Measurements from ENCODE around the gene ZNF524. TPM values are rescaled to one million over a fixed set of nuclear protein-coding genes. Genes with fewer than 3 reads are reported as not detected.
A peak's percentile ranks its signal among the peaks of the same experiment; 100 is the strongest.

The ZNF524 gene
- total RNA-seq, 1 experiment from 2014 or later, result 11.1 TPM

DNA sequence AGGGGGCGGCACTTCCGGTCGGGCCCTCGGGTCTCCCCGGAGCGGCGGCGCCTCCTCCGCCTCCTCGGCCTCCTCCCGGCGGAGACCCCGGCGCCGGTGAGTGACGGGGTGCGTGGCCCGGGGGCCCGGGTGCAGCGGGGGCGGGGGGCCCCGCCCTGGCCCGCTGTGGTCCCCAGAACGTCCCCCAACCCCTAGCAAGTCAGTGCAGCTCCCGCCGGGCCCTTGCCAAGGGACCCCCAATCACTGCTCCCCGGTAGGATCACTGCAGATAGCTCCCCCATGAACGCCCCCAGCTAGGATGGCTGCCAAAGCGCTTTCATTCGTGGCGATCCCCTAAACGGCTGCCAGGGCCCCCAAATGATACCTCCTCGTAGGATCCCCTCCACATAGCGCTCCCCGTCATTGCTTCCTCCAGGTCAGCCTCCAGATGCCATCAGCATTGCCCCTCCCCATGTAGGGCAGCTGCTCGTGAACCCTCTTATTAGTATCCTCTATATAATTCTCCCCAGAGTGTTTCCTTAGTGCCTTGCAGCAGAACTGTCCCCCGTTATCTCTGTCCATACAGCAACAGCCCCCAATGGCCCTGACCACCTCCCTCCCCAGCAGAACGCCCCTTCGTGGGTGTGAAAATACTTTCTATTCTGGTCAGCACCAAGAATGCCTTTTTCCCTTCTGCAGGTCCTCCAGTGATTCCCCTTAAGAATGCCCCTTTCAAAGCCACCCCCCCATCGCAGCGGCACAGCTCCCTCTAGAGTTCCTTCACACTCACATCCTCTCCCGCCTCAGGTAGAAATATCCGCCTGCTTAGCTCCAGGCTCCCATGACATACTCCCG, 5.8 kb downstream of the ZNF524 start, which contains the start of gene ZNF865:
TSS of gene ZNF865 (plus strand) at position 11 of the 834 bp plus-strand sequence. CDS start 7,972 bp downstream, outside the sequence.
- CTCF ChIA-PET, result interaction anchor here (0.5 to 3.0 kb wide), 18 partner anchors 18 to 640 kb away, joined by 3 to 30 read pairs (median 6); partner anchors contain the start of genes ISOC2, UBE2S and ZNF784
- BruUV-seq (replicated peaks), result no TSS peak
- Mint-ChIP-seq H3K4me1 (ENCODE audit: low read depth, unreplicated experiment) (peaks cover 12% of the 10 kb centered on the region), H3K9me3 (ENCODE audit: unreplicated experiment) (no peaks in the 10 kb centered on the region), H3K36me3 (ENCODE audit: insufficient read depth, unreplicated experiment) (peaks cover 37% of the 10 kb centered on the region), H3K27me3 (ENCODE audit: insufficient read depth, unreplicated experiment) (no peaks in the 10 kb centered on the region), H3K4me3 (ENCODE audit: unreplicated experiment) (peak within 1 kb of the TSS; percentile 86), H3K27ac (ENCODE audit: unreplicated experiment) (peak within 1 kb of the TSS; percentile 88)
- peak within 1 kb of the TSS; percentile 87 for H3K4me3 ChIP-seq (ENCODE audit: low read depth, low read length)
- TF ChIP-seq, protein P1, sequence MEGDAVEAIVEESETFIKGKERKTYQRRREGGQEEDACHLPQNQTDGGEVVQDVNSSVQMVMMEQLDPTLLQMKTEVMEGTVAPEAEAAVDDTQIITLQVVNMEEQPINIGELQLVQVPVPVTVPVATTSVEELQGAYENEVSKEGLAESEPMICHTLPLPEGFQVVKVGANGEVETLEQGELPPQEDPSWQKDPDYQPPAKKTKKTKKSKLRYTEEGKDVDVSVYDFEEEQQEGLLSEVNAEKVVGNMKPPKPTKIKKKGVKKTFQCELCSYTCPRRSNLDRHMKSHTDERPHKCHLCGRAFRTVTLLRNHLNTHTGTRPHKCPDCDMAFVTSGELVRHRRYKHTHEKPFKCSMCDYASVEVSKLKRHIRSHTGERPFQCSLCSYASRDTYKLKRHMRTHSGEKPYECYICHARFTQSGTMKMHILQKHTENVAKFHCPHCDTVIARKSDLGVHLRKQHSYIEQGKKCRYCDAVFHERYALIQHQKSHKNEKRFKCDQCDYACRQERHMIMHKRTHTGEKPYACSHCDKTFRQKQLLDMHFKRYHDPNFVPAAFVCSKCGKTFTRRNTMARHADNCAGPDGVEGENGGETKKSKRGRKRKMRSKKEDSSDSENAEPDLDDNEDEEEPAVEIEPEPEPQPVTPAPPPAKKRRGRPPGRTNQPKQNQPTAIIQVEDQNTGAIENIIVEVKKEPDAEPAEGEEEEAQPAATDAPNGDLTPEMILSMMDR (IDR thresholded peaks at IDR 0.05; ENCODE audit: insufficient read depth in 1 of 2, low read depth in 1 of 2, low read length in 1 of 2, severe bottlenecking in 1 of 2, unreplicated experiment in 1 of 2), result peak; percentile 85 to 93
- H3K4me1 ChIP-seq, result peaks cover 6% of the 10 kb centered on the region; the same call in 1 of the 2 replicates
- no peaks in the 10 kb centered on the region for H3K9me3 ChIP-seq
- no peaks in the 10 kb centered on the region for H3K36me3 ChIP-seq (ENCODE audit: control insufficient read depth, insufficient read depth, low read length)
- DNase-seq, result peak; percentile 85 to 87
- POLR2A ChIA-PET, result interaction anchor here (0.5 to 2.8 kb wide), 12 partner anchors 19 to 267 kb away, joined by 3 to 22 read pairs (median 4); partner anchors contain the start of genes ZNF628 and ZNF784
- H3K27me3 ChIP-seq (replicated peaks; ENCODE audit: control insufficient read depth, insufficient read depth, low read length), result no peaks in the 10 kb centered on the region
- intact Hi-C loops (cut with micrococcal nuclease; ENCODE audit: unreplicated experiment), result loop anchor here (1.0 kb wide), 5 partner anchors 18 to 89 kb away; partner anchors contain the start of gene ZNF784

DNA sequence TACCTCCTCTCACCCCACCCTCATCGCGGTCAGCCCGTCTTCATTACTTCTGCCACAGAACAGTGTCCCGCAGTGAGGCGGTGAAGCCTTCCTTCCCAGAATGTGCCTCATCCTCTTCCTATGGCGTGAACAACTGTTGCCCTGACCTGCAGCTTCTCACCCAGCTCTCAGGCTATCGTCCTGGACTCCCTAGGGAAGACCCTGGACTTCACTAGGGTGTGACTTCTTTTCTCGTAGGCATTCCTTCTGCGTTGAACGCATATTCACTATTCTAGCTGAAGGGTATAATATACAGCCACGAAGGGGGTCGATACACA, 6.3 kb downstream of the ZNF524 start:
- Histone ChIP-seq H3K4me3 (ENCODE audit: low read depth, low read length) (peak overlapping the region; percentile 87), H3K4me1 (peaks cover 6% of the 10 kb centered on the region; the same call in 1 of the 2 replicates), H3K36me3 (ENCODE audit: control insufficient read depth, insufficient read depth, low read length) (no peaks in the 10 kb centered on the region), H3K27me3 (replicated peaks; ENCODE audit: control insufficient read depth, insufficient read depth, low read length) (no peaks in the 10 kb centered on the region), H3K9me3 (no peaks in the 10 kb centered on the region)
- TF ChIP-seq, protein P1 (IDR thresholded peaks at IDR 0.05; ENCODE audit: insufficient read depth in 1 of 2, low read depth in 1 of 2, low read length in 1 of 2, severe bottlenecking in 1 of 2, unreplicated experiment in 1 of 2), result no peak
- BruUV-seq (replicated peaks), result no TSS peak
- peaks cover 32% of the 10 kb centered on the region for H3K36me3 Mint-ChIP-seq (ENCODE audit: insufficient read depth, unreplicated experiment)
- no peaks in the 10 kb centered on the region for H3K27me3 Mint-ChIP-seq (ENCODE audit: insufficient read depth, unreplicated experiment)
- ChIA-PET CTCF (interaction anchor here (0.6 to 3.0 kb wide), 17 partner anchors 18 to 641 kb away, joined by 3 to 30 read pairs (median 5); partner anchors contain the start of genes ISOC2 and ZNF784), POLR2A (interaction anchor here (0.5 to 2.8 kb wide), 6 partner anchors 18 to 130 kb away, joined by 4 to 22 read pairs (median 6); partner anchors contain the start of genes ZNF628 and ZNF784)
- H3K9me3 Mint-ChIP-seq (ENCODE audit: unreplicated experiment), result no peaks in the 10 kb centered on the region
- intact Hi-C loops (cut with micrococcal nuclease; ENCODE audit: unreplicated experiment), result loop anchor here (1.0 kb wide), 3 partner anchors 18 to 89 kb away; partner anchors contain the start of gene ZNF784
- H3K27ac Mint-ChIP-seq (ENCODE audit: unreplicated experiment), result peak overlapping the region; percentile 88
- H3K4me1 Mint-ChIP-seq (ENCODE audit: low read depth, unreplicated experiment), result peaks cover 12% of the 10 kb centered on the region
- H3K4me3 Mint-ChIP-seq (ENCODE audit: unreplicated experiment), result peak overlapping the region; percentile 86
- no peak for DNase-seq

DNA sequence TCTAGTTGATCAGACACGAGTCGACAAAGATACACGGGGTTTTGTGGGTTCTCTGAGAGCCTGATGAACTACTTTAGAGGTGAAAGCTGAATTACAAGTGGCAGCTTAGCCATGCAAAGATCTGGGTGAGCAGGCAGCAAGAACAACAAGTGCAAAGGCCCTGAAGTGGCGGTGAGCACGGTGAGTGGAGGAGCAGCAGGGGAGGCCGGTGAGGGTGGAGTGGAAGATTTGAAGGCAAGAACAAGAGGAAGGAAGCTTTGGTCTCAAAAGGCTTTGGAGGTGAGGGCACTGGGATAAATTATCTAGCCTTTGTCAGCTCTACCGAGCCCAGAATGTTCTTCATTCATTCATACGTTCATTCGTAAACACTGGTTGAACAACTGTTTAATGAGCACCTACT, 6.7 kb downstream of the ZNF524 start:
- Mint-ChIP-seq H3K27ac (ENCODE audit: unreplicated experiment) (peak overlapping the region; percentile 88), H3K36me3 (ENCODE audit: insufficient read depth, unreplicated experiment) (peaks cover 32% of the 10 kb centered on the region)
- intact Hi-C loops (cut with micrococcal nuclease; ENCODE audit: unreplicated experiment), result loop anchor here (1.0 kb wide), 3 partner anchors 17 to 90 kb away; partner anchors contain the start of gene ZNF784

More for the DNA sequence above, 6.7 kb downstream of the ZNF524 start:
- Mint-ChIP-seq H3K4me1 (ENCODE audit: low read depth, unreplicated experiment) (peaks cover 12% of the 10 kb centered on the region), H3K4me3 (ENCODE audit: unreplicated experiment) (peak overlapping the region; percentile 86), H3K27me3 (ENCODE audit: insufficient read depth, unreplicated experiment) (no peaks in the 10 kb centered on the region), H3K9me3 (ENCODE audit: unreplicated experiment) (no peaks in the 10 kb centered on the region)
- DNase-seq, result no peak
- POLR2A ChIA-PET, result interaction anchor here (0.7 to 2.8 kb wide), 4 partner anchors 18 to 93 kb away, joined by 4 to 22 read pairs (median 12); partner anchors contain the start of gene ZNF784
- Histone ChIP-seq H3K9me3 (no peaks in the 10 kb centered on the region), H3K4me1 (peaks cover 6% of the 10 kb centered on the region; the same call in 1 of the 2 replicates), H3K27me3 (replicated peaks; ENCODE audit: control insufficient read depth, insufficient read depth, low read length) (no peaks in the 10 kb centered on the region), H3K4me3 (ENCODE audit: low read depth, low read length) (no peak overlapping the region), H3K36me3 (ENCODE audit: control insufficient read depth, insufficient read depth, low read length) (no peaks in the 10 kb centered on the region)
- TF ChIP-seq, protein P1 (IDR thresholded peaks at IDR 0.05; ENCODE audit: insufficient read depth in 1 of 2, low read depth in 1 of 2, low read length in 1 of 2, severe bottlenecking in 1 of 2, unreplicated experiment in 1 of 2), result no peak
- TSS peak; percentile 25 for BruUV-seq (replicated peaks)
- CTCF ChIA-PET, result interaction anchor here (0.6 to 3.0 kb wide), 16 partner anchors 17 to 641 kb away, joined by 3 to 30 read pairs (median 6); partner anchors contain the start of genes ISOC2 and ZNF784

All from Caco-2 (cell line).